Fibroblast of lung (primary cell): ENCODE measurements around the gene HYAL4. TPM values are rescaled to one million over a fixed set of nuclear protein-coding genes. Genes with fewer than 3 reads are reported as not detected.

Experiments
- DNase-seq, 2 donors: peaks; one replicate each; pipeline versions ENCODE4 v3.0.0 to v3.0.0-alpha.2; 2010; ENCODE audit warnings: low read depth in 2 of 2
- H2AFZ ChIP-seq: 2 replicates; pipeline ENCODE4 v1.5.1; 2012; ENCODE audit warnings: low read length, control low read depth, inconsistent platforms
- H3K27ac ChIP-seq: 2 replicates; pipeline ENCODE4 v1.5.1; 2011; ENCODE audit warnings: low read length, control low read depth; ENCODE audit not compliant: insufficient read depth
- H3K27me3 ChIP-seq: 2 replicates; pipeline ENCODE4 v1.5.1; 2011; ENCODE audit warnings: mild to moderate bottlenecking, low read length; ENCODE audit not compliant: control insufficient read depth, insufficient read depth
- H3K36me3 ChIP-seq: 2 replicates; pipeline ENCODE4 v1.5.1; 2011; ENCODE audit warnings: low read length; ENCODE audit not compliant: control insufficient read depth, insufficient read depth
- H3K4me1 ChIP-seq: 2 replicates; pipeline ENCODE4 v1.5.1; 2011; ENCODE audit warnings: low read length; ENCODE audit not compliant: control insufficient read depth, insufficient read depth; ENCODE audit errors: extremely low read depth
- H3K4me2 ChIP-seq: 2 replicates; pipeline ENCODE4 v1.5.1; 2011; ENCODE audit warnings: low read length, control low read depth; ENCODE audit not compliant: insufficient read depth; ENCODE audit errors: extremely low read depth
- H3K4me3 ChIP-seq, 4 experiments: fragments of 200-600 bp in 1 of 4; sonication (generic) in 1 of 4; replicated peaks in 1 of 4; 2 replicates each; pipeline ENCODE4 v1.5.1; 2011 to 2016; ENCODE audit warnings: low read length in 4 of 4, low read depth in 3 of 4, mild to moderate bottlenecking in 3 of 4, control low read depth in 2 of 4, inconsistent platforms in 1 of 4, mixed read lengths in 1 of 4; ENCODE audit not compliant: insufficient read depth in 1 of 4; ENCODE audit errors: control extremely low read depth in 1 of 4
- H3K79me2 ChIP-seq: 2 replicates; pipeline ENCODE4 v1.5.1; 2012; ENCODE audit warnings: mild to moderate bottlenecking, low read length, inconsistent platforms; ENCODE audit not compliant: control insufficient read depth, insufficient read depth
- H3K9ac ChIP-seq: 2 replicates; pipeline ENCODE4 v1.5.1; 2011; ENCODE audit warnings: mild to moderate bottlenecking, low read length, control low read depth; ENCODE audit not compliant: insufficient read depth
- H3K9me3 ChIP-seq: 2 replicates; pipeline ENCODE4 v1.5.1; 2012; ENCODE audit warnings: low read depth, low read length; ENCODE audit not compliant: control insufficient read depth, insufficient read depth
- H4K20me1 ChIP-seq: 2 replicates; pipeline ENCODE4 v1.5.1; 2011; ENCODE audit warnings: low read length; ENCODE audit not compliant: control insufficient read depth, insufficient read depth; ENCODE audit errors: extremely low read depth
- EZH2 ChIP-seq: IDR thresholded peaks from 2 replicates; pipeline ENCODE4 v1.5.1; 2012; ENCODE audit warnings: low read length, control low read depth, mild to moderate bottlenecking; ENCODE audit errors: missing control alignments
- polyA plus RNA-seq, 2 donors: library from polyadenylated mRNA; depleted of rRNA in 1 of 2; stranded (reverse) in 1 of 2; unstranded in 1 of 2; fragments of >200 nt; gene quantifications; 2 replicates each; pipeline ENCODE4 v1.2.1, GENCODE V29; 2011 to 2012; ENCODE audit warnings: missing spikeins in 1 of 2
- total RNA-seq: library from RNA; depleted of rRNA; stranded (reverse); fragments of >200 nt; gene quantifications from 2 replicates; pipeline ENCODE4 v1.2.1, GENCODE V29; 2014

Gene HYAL4
- total and polyA plus RNA-seq, 2 donors (not counting 1 experiment from before 2014, with no cell fraction given): not detected

GRCh38 chr7:123924941-123925340, 80.0 kb downstream of the HYAL4 start, which contains the start of gene SPAM1:
Gene SPAM1 (plus strand): TSS chr7:123925241. CDS start chr7:123953571, 28,330 bp downstream.
- Histone ChIP-seq H3K4me3 (no peak within 1 kb of the TSS), H3K27ac (no peak within 1 kb of the TSS), H3K4me1 (no peaks in the 10 kb centered on the region), H3K9ac (no peak within 1 kb of the TSS), H3K79me2 (no peaks in the 10 kb centered on the region), H3K36me3 (no peaks in the 10 kb centered on the region), H2AFZ (no peak within 1 kb of the TSS), H4K20me1 (no peaks in the 10 kb centered on the region), H3K27me3 (no peaks in the 10 kb centered on the region), H3K4me2 (no peak within 1 kb of the TSS), H3K9me3 (no peaks in the 10 kb centered on the region)
- no peak for DNase-seq
- no peak for TF ChIP-seq EZH2

Other genes with a start within 250 kb of the HYAL4 start
- not detected in 2 replicates for gene ASB15, start 243.3 kb upstream of the HYAL4 start, total RNA-seq
- gene ASB15, start 243.3 kb upstream of the HYAL4 start, polyA plus RNA-seq: not detected in 2 replicates
- not detected in 2 replicates for gene LMOD2, start 189.3 kb upstream of the HYAL4 start, total RNA-seq
- gene LMOD2, start 189.3 kb upstream of the HYAL4 start, polyA plus RNA-seq: not detected in 2 replicates
- gene WASL, start 96.2 kb upstream of the HYAL4 start, total RNA-seq: 12.1 and 15.4 TPM in 2 replicates
- gene WASL, start 96.2 kb upstream of the HYAL4 start, polyA plus RNA-seq: 18.0 and 21.0 TPM in 2 replicates
- gene SPAM1, start 80.1 kb downstream of the HYAL4 start, total RNA-seq: not detected in 2 replicates
- gene SPAM1, start 80.1 kb downstream of the HYAL4 start, polyA plus RNA-seq: not detected in 2 replicates
- not detected in 2 replicates for gene TMEM229A, start 187.9 kb downstream of the HYAL4 start, total RNA-seq
- not detected in 2 replicates for gene TMEM229A, start 187.9 kb downstream of the HYAL4 start, polyA plus RNA-seq